ENCODE results near the gene RNF14. TPM values are rescaled to one million over a fixed set of nuclear protein-coding genes. Genes with fewer than 3 reads are reported as not detected.

RNF14 gene
- total and polyA plus RNA-seq, 9 of the 15 experiments (the other 6 are each of a cell fraction or from before 2014, with no cell fraction given) = 36.3 to 140 (median 75.1) TPM

GRCh38 chr5:141958113-141958512 is 10.8 kb upstream of the RNF14 start, which contains the start of gene PCDH12 (continued):
- TF ChIP-seq, protein P1, sequence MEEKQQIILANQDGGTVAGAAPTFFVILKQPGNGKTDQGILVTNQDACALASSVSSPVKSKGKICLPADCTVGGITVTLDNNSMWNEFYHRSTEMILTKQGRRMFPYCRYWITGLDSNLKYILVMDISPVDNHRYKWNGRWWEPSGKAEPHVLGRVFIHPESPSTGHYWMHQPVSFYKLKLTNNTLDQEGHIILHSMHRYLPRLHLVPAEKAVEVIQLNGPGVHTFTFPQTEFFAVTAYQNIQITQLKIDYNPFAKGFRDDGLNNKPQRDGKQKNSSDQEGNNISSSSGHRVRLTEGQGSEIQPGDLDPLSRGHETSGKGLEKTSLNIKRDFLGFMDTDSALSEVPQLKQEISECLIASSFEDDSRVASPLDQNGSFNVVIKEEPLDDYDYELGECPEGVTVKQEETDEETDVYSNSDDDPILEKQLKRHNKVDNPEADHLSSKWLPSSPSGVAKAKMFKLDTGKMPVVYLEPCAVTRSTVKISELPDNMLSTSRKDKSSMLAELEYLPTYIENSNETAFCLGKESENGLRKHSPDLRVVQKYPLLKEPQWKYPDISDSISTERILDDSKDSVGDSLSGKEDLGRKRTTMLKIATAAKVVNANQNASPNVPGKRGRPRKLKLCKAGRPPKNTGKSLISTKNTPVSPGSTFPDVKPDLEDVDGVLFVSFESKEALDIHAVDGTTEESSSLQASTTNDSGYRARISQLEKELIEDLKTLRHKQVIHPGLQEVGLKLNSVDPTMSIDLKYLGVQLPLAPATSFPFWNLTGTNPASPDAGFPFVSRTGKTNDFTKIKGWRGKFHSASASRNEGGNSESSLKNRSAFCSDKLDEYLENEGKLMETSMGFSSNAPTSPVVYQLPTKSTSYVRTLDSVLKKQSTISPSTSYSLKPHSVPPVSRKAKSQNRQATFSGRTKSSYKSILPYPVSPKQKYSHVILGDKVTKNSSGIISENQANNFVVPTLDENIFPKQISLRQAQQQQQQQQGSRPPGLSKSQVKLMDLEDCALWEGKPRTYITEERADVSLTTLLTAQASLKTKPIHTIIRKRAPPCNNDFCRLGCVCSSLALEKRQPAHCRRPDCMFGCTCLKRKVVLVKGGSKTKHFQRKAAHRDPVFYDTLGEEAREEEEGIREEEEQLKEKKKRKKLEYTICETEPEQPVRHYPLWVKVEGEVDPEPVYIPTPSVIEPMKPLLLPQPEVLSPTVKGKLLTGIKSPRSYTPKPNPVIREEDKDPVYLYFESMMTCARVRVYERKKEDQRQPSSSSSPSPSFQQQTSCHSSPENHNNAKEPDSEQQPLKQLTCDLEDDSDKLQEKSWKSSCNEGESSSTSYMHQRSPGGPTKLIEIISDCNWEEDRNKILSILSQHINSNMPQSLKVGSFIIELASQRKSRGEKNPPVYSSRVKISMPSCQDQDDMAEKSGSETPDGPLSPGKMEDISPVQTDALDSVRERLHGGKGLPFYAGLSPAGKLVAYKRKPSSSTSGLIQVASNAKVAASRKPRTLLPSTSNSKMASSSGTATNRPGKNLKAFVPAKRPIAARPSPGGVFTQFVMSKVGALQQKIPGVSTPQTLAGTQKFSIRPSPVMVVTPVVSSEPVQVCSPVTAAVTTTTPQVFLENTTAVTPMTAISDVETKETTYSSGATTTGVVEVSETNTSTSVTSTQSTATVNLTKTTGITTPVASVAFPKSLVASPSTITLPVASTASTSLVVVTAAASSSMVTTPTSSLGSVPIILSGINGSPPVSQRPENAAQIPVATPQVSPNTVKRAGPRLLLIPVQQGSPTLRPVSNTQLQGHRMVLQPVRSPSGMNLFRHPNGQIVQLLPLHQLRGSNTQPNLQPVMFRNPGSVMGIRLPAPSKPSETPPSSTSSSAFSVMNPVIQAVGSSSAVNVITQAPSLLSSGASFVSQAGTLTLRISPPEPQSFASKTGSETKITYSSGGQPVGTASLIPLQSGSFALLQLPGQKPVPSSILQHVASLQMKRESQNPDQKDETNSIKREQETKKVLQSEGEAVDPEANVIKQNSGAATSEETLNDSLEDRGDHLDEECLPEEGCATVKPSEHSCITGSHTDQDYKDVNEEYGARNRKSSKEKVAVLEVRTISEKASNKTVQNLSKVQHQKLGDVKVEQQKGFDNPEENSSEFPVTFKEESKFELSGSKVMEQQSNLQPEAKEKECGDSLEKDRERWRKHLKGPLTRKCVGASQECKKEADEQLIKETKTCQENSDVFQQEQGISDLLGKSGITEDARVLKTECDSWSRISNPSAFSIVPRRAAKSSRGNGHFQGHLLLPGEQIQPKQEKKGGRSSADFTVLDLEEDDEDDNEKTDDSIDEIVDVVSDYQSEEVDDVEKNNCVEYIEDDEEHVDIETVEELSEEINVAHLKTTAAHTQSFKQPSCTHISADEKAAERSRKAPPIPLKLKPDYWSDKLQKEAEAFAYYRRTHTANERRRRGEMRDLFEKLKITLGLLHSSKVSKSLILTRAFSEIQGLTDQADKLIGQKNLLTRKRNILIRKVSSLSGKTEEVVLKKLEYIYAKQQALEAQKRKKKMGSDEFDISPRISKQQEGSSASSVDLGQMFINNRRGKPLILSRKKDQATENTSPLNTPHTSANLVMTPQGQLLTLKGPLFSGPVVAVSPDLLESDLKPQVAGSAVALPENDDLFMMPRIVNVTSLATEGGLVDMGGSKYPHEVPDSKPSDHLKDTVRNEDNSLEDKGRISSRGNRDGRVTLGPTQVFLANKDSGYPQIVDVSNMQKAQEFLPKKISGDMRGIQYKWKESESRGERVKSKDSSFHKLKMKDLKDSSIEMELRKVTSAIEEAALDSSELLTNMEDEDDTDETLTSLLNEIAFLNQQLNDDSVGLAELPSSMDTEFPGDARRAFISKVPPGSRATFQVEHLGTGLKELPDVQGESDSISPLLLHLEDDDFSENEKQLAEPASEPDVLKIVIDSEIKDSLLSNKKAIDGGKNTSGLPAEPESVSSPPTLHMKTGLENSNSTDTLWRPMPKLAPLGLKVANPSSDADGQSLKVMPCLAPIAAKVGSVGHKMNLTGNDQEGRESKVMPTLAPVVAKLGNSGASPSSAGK (IDR thresholded peaks at IDR 0.05) = peak; percentile 73
- TF ChIP-seq ZNF12 (CRISPR knock-in tag; IDR thresholded peaks at IDR 0.05) = no peak
- TF ChIP-seq IRF1 (CRISPR knock-in tag; IDR thresholded peaks at IDR 0.05; ENCODE audit: borderline replicate concordance) = no peak
- TF ChIP-seq NCOA6 (IDR thresholded peaks at IDR 0.05) = no peak
- no peak for TF ChIP-seq POLR2A (conservative IDR thresholded peaks at IDR 0.05)
- TF ChIP-seq CEBPB (tag; IDR thresholded peaks at IDR 0.05) = no peak
- TF ChIP-seq SMC3 (conservative IDR thresholded peaks at IDR 0.05; ENCODE audit: insufficient read depth, low read depth, low read length) = no peak
- TF ChIP-seq SRSF1 (IDR thresholded peaks at IDR 0.05; ENCODE audit: low read depth, low read length) = no peak
- peak; percentile 23; the same call in 1 of the 2 replicates for TF ChIP-seq ZNF175 (CRISPR knock-in tag; IDR thresholded peaks at IDR 0.05; ENCODE audit: low read depth)
- no peak for TF ChIP-seq CBX3 (IDR thresholded peaks at IDR 0.05; ENCODE audit: borderline replicate concordance in 1 of 2, low read length in 2 of 2)
- TF ChIP-seq ZNF311 (CRISPR knock-in tag; IDR thresholded peaks at IDR 0.05) = no peak

All from K562 (cell line).